HG03095 (cell line): ENCODE data around the gene FOXP3.

Source experiments
- ATAC-seq: cut with Tn5 transposase; IDR thresholded peaks from one replicate; pipeline ENCODE4 v1.9.1; 2021; ENCODE audit warnings: moderate library complexity; ENCODE audit not compliant: unreplicated experiment

FOXP3 gene

GRCh38 chrX:49276207-49276606 is 11.7 kb upstream of the FOXP3 start:
- no peak for ATAC-seq

GRCh38 chrX:49273181-49273727 is 8.7 kb upstream of the FOXP3 start:
- no peak for ATAC-seq

GRCh38 chrX:49272421-49272820 is 7.9 kb upstream of the FOXP3 start:
- ATAC-seq = no peak

- no peak for ATAC-seq
These were observed 6.8 kb upstream of the FOXP3 start for GRCh38 chrX:49271341-49271740.

- ATAC-seq = no peak
These were observed 5.9 kb upstream of the FOXP3 start for GRCh38 chrX:49270249-49270921.

- ATAC-seq = peak; percentile 18
These were observed 5.3 kb upstream of the FOXP3 start, which contains the start of gene PPP1R3F for GRCh38 chrX:49269767-49270248. TSS of gene PPP1R3F (plus strand) at chrX:49269793. CDS start at chrX:49269870, 77 bp downstream.

- peak; percentile 84 for ATAC-seq
These were observed 4.7 kb upstream of the FOXP3 start for GRCh38 chrX:49269010-49269766.

- no peak for ATAC-seq
These were observed 4.1 kb upstream of the FOXP3 start for GRCh38 chrX:49268702-49269009.

- ATAC-seq = no peak
These were observed 2.3 kb upstream of the FOXP3 start for GRCh38 chrX:49266523-49267445.

GRCh38 chrX:49263631-49264030 is 879 bp downstream of the FOXP3 start:
- no peak for ATAC-seq

GRCh38 chrX:49262603-49263002 is 1.9 kb downstream of the FOXP3 start:
- ATAC-seq = no peak

GRCh38 chrX:49260221-49260985 is 4.1 kb downstream of the FOXP3 start:
- no peak for ATAC-seq

GRCh38 chrX:49258749-49259124 is 5.8 kb downstream of the FOXP3 start:
- ATAC-seq = no peak

- ATAC-seq = no peak
These were observed 6.4 kb downstream of the FOXP3 start for GRCh38 chrX:49257846-49258748.

- ATAC-seq = no peak
These were observed 7.3 kb downstream of the FOXP3 start for GRCh38 chrX:49257074-49257790.

- ATAC-seq = no peak
These were observed 8.1 kb downstream of the FOXP3 start for GRCh38 chrX:49256268-49256995.

- no peak for ATAC-seq
These were observed 9.9 kb downstream of the FOXP3 start for GRCh38 chrX:49254639-49255038.

- ATAC-seq = no peak
These were observed 13.2 kb downstream of the FOXP3 start for GRCh38 chrX:49251325-49251724.
